Stimulated activated CD4-positive, alpha-beta T cell treated with anti-CD3 and anti-CD28 coated beads, Interleukin-4, amount 100 ng/mL, for 24 hours (primary cell): ENCODE data around the gene COL4A3.
"Not testable (repeated sequence)": the region's sequence is repeated elsewhere in the genome, so short reads cannot be mapped to it uniquely, and the experiment has no call there.

Experiments used
- DNase-seq: peaks from one replicate; pipeline ENCODE4 v3.0.0-alpha.2; 2020

Gene COL4A3

GRCh38 chr2:227160164-227160563, 4.3 kb upstream of the COL4A3 start:
- DNase-seq: no peak

GRCh38 chr2:227161947-227162346, 2.5 kb upstream of the COL4A3 start:
- no peak for DNase-seq

GRCh38 chr2:227163485-227163997, 883 bp upstream of the COL4A3 start:
- no peak for DNase-seq

GRCh38 chr2:227164763-227165291, 403 bp downstream of the COL4A3 start:
- no peak for DNase-seq

GRCh38 chr2:227171779-227172178, 7.4 kb downstream of the COL4A3 start:
- DNase-seq: not testable (repeated sequence)

GRCh38 chr2:227177592-227178336, 13.3 kb downstream of the COL4A3 start:
- DNase-seq: no peak

- DNase-seq: no peak
Observed at GRCh38 chr2:227179988-227180685, 15.7 kb downstream of the COL4A3 start.

GRCh38 chr2:227180770-227181169, 16.3 kb downstream of the COL4A3 start:
- no peak for DNase-seq

GRCh38 chr2:227182765-227183164, 18.3 kb downstream of the COL4A3 start:
- DNase-seq: no peak

- DNase-seq: no peak
Observed at GRCh38 chr2:227183657-227184367, 19.4 kb downstream of the COL4A3 start.

- DNase-seq: no peak
Observed at GRCh38 chr2:227185615-227186232, 21.3 kb downstream of the COL4A3 start.

GRCh38 chr2:227186751-227187150, 22.3 kb downstream of the COL4A3 start:
- no peak for DNase-seq

- no peak for DNase-seq
Observed at GRCh38 chr2:227188292-227188691, 23.9 kb downstream of the COL4A3 start.

GRCh38 chr2:227191367-227191766, 26.9 kb downstream of the COL4A3 start:
- no peak for DNase-seq

- no peak for DNase-seq
Observed at GRCh38 chr2:227192491-227192890, 28.1 kb downstream of the COL4A3 start.

GRCh38 chr2:227194219-227194618, 29.8 kb downstream of the COL4A3 start:
- DNase-seq: no peak

- no peak for DNase-seq
Observed at GRCh38 chr2:227198866-227199265, 34.4 kb downstream of the COL4A3 start.

GRCh38 chr2:227201771-227202170, 37.3 kb downstream of the COL4A3 start:
- DNase-seq: no peak

GRCh38 chr2:227204452-227204851, 40.0 kb downstream of the COL4A3 start:
- DNase-seq: no peak

GRCh38 chr2:227205701-227206100, 41.3 kb downstream of the COL4A3 start:
- no peak for DNase-seq

- DNase-seq: no peak
Observed at GRCh38 chr2:227206406-227206805, 42.0 kb downstream of the COL4A3 start.

GRCh38 chr2:227207573-227207972, 43.1 kb downstream of the COL4A3 start:
- DNase-seq: no peak

GRCh38 chr2:227214622-227215041, 50.2 kb downstream of the COL4A3 start:
- DNase-seq: no peak
